Measurements from ENCODE around the gene MAN1C1. TPM values are rescaled to one million over a fixed set of nuclear protein-coding genes. Genes with fewer than 3 reads are reported as not detected.
A peak's percentile ranks its signal among the peaks of the same experiment; 100 is the strongest.
"Not testable (repeated sequence)": the region's sequence is repeated elsewhere in the genome, so short reads cannot be mapped to it uniquely, and the experiment has no call there.

The MAN1C1 gene
- total RNA-seq, 1 donor from 2014 or later: 6.8 TPM

- no peak overlapping the region for H3K4me3 ChIP-seq
These were observed 30.4 kb upstream of the MAN1C1 start for GRCh38 chr1:25586181-25586588.

GRCh38 chr1:25587290-25587689 is 29.3 kb upstream of the MAN1C1 start:
- Mint-ChIP-seq H3K4me3 (no peak overlapping the region), H3K36me3 (no peaks in the 10 kb centered on the region), H3K4me1 (peaks cover 39% of the 10 kb centered on the region), H3K27ac (no peak overlapping the region), H3K9me3 (peaks cover 5% of the 10 kb centered on the region), H3K27me3 (ENCODE audit: insufficient read depth, low read depth) (peaks cover 9% of the 10 kb centered on the region)
- Histone ChIP-seq H3K27ac (no peak overlapping the region), H3K79me2 (ENCODE audit: low read depth) (no peaks in the 10 kb centered on the region), H3K27me3 (peaks cover 6% of the 10 kb centered on the region), H3F3A (ENCODE audit: low read depth) (peaks cover 10% of the 10 kb centered on the region), H2AFZ (replicated peaks) (no peak overlapping the region), H3K9me3 (ENCODE audit: low read depth) (no peaks in the 10 kb centered on the region), H3K4me2 (peak overlapping the region; percentile 54), H3K4me3 (no peak overlapping the region), H3K9ac (no peak overlapping the region), H4K20me1 (ENCODE audit: low read depth) (no peaks in the 10 kb centered on the region), H3K4me1 (peaks cover 22% of the 10 kb centered on the region), H3K36me3 (no peaks in the 10 kb centered on the region)
- DNase-seq (ENCODE audit: low spot score): no peak
- TF ChIP-seq CTCF (IDR thresholded peaks at IDR 0.05): no peak
- TF ChIP-seq EZH2phosphoT487 (IDR thresholded peaks at IDR 0.05): no peak
- no peak for TF ChIP-seq EZH2 (IDR thresholded peaks at IDR 0.05)

More at GRCh38 chr1:25586181-25586588, 30.4 kb upstream of the MAN1C1 start:
- Histone ChIP-seq H4K20me1 (ENCODE audit: low read depth) (no peaks in the 10 kb centered on the region), H3F3A (ENCODE audit: low read depth) (peaks cover 11% of the 10 kb centered on the region), H3K27ac (no peak overlapping the region), H3K36me3 (no peaks in the 10 kb centered on the region), H3K27me3 (peaks cover 6% of the 10 kb centered on the region), H3K79me2 (ENCODE audit: low read depth) (no peaks in the 10 kb centered on the region), H3K4me1 (peaks cover 27% of the 10 kb centered on the region), H3K4me2 (peak overlapping the region; percentile 44), H3K9me3 (ENCODE audit: low read depth) (no peaks in the 10 kb centered on the region), H3K9ac (no peak overlapping the region), H2AFZ (replicated peaks) (peak overlapping the region; percentile 1)
- peaks cover 5% of the 10 kb centered on the region for H3K9me3 Mint-ChIP-seq
- no peak for TF ChIP-seq EZH2phosphoT487 (IDR thresholded peaks at IDR 0.05)
- TF ChIP-seq CTCF (IDR thresholded peaks at IDR 0.05): no peak
- no peak for TF ChIP-seq EZH2 (IDR thresholded peaks at IDR 0.05)
- peak; percentile 88 for DNase-seq (ENCODE audit: low spot score)
- peak overlapping the region; percentile 78 for H3K27ac Mint-ChIP-seq
- H3K4me3 Mint-ChIP-seq: peak overlapping the region; percentile 38
- no peaks in the 10 kb centered on the region for H3K36me3 Mint-ChIP-seq
- peaks cover 48% of the 10 kb centered on the region for H3K4me1 Mint-ChIP-seq
- peaks cover 9% of the 10 kb centered on the region for H3K27me3 Mint-ChIP-seq (ENCODE audit: insufficient read depth, low read depth)

- not testable (repeated sequence) for H3K27me3 Mint-ChIP-seq (ENCODE audit: insufficient read depth, low read depth); H3K9ac ChIP-seq; H3K27me3 ChIP-seq; H3K36me3 ChIP-seq; DNase-seq (ENCODE audit: low spot score); H3K4me3 Mint-ChIP-seq; H3K4me3 ChIP-seq; H3K79me2 ChIP-seq (ENCODE audit: low read depth); H3F3A ChIP-seq (ENCODE audit: low read depth); H3K27ac Mint-ChIP-seq; H3K9me3 Mint-ChIP-seq; H3K36me3 Mint-ChIP-seq; H3K27ac ChIP-seq; H4K20me1 ChIP-seq (ENCODE audit: low read depth); H3K9me3 ChIP-seq (ENCODE audit: low read depth); H2AFZ ChIP-seq (replicated peaks)
- Histone ChIP-seq H3K4me1 (peaks cover 22% of the 10 kb centered on the region), H3K4me2 (peak overlapping the region; percentile 54)
- peaks cover 37% of the 10 kb centered on the region for H3K4me1 Mint-ChIP-seq
These were observed 28.4 kb upstream of the MAN1C1 start for GRCh38 chr1:25588224-25588623.

- not testable (repeated sequence) for H2AFZ ChIP-seq (replicated peaks); H3K79me2 ChIP-seq (ENCODE audit: low read depth); H3K9me3 ChIP-seq (ENCODE audit: low read depth); H3K27me3 ChIP-seq; DNase-seq (ENCODE audit: low spot score); H3K27ac ChIP-seq; H3K36me3 Mint-ChIP-seq; H4K20me1 ChIP-seq (ENCODE audit: low read depth); H3K27ac Mint-ChIP-seq; H3K9ac ChIP-seq; H3F3A ChIP-seq (ENCODE audit: low read depth); H3K9me3 Mint-ChIP-seq; H3K27me3 Mint-ChIP-seq (ENCODE audit: insufficient read depth, low read depth); H3K4me3 ChIP-seq; H3K36me3 ChIP-seq; H3K4me2 ChIP-seq
- peaks cover 22% of the 10 kb centered on the region for H3K4me1 ChIP-seq
- Mint-ChIP-seq H3K4me1 (peaks cover 37% of the 10 kb centered on the region), H3K4me3 (peak overlapping the region; percentile 34)
These were observed 27.8 kb upstream of the MAN1C1 start for GRCh38 chr1:25588786-25589185.

All from neural progenitor cell (in vitro differentiated cells).